Sciatic nerve (tissue), 2 donors: ENCODE results near the gene GAS2L2. TPM values are rescaled to one million over a fixed set of nuclear protein-coding genes. Genes with fewer than 3 reads are reported as not detected.
"Not testable (repeated sequence)": the region's sequence is repeated elsewhere in the genome, so short reads cannot be mapped to it uniquely, and the experiment has no call there.

ENCODE experiments used
- ATAC-seq: fragments of 200-7000 bp; cut with Tn5 transposase; one replicate; pipeline ENCODE4 v1.9.1; 2020; ENCODE audit warnings: mild to moderate bottlenecking, moderate library complexity
- DNase-seq: peaks from one replicate; pipeline ENCODE4 v3.0.0-alpha.2; 2020; ENCODE audit warnings: low spot score
- intact Hi-C: fragments of 100-400 bp; cut with DNase I; formaldehyde crosslinking; loops from one replicate; pipeline ENCODE4 v1.14.2; 2022
- total RNA-seq: library from RNA; stranded (reverse); fragmentation: NEBNext Ultra II Directional; extraction: Animal tissue kit (Norgen Biotek cat#: 25700); gene quantifications from one replicate; pipeline ENCODE4 v1.2.1, GENCODE V29; 2021
- donor health status: DM: no; HTN: no; CAD: no.
- donor health status: DM: no; HTN: no; CAD: no.

Gene GAS2L2
- total RNA-seq, 1 donor from 2014 or later = 0.13 TPM

GRCh38 chr17:35713069-35713728, 39.8 kb downstream of the GAS2L2 start:
- intact Hi-C loops = no loop called here
- ATAC-seq (peak; percentile 71), DNase-seq (no peak)

DNA sequence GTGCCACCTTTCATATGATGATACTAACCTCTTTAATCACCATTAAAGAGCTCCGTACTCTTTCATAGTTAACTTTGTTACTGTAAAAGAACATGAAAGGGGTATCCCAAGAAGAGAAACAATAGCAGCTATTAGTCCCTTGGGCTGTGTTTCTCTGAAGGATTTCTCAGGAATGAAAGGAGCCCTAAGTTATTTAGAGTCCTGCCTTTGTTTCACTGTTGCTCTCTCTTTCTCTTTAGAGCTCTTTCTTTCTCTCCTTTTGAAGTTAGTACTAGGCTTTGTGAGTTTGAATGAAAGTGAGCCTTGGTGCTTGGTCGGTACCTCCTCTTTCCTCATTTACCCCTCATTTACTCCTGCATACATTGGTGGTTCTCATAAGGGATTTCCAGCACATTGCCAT, 42.1 kb downstream of the GAS2L2 start:
- no peak for ATAC-seq
- no peak for DNase-seq
- intact Hi-C loops = no loop called here

- ATAC-seq (no peak), DNase-seq (no peak)
- intact Hi-C loops = no loop called here
These were observed 43.2 kb downstream of the GAS2L2 start for GRCh38 chr17:35709874-35710273.

DNA sequence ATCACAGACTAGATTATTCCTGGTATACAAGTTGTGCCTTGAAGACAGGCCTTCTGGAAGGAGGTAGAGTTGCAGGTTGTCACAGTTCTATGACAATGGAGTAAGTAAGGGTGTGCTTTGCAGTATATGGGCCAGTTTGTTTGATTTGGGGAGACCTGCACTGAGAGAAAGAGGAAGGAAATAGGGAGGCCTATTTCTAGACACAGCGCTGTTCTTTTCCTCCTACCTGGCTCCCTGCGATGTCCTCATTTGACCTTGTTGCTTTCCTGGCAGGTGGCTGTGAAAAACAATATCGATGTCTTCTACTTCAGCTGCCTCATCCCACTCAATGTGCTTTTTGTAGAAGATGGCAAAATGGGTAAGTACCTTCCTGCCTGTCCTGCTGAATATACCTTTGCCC, 44.1 kb downstream of the GAS2L2 start:
- DNase-seq (no peak), ATAC-seq (no peak)
- intact Hi-C loops = no loop called here

- intact Hi-C loops = no loop called here
- no peak for ATAC-seq
- no peak for DNase-seq
These were observed 44.9 kb downstream of the GAS2L2 start for GRCh38 chr17:35708149-35708548.

GRCh38 chr17:35705705-35706104, 47.3 kb downstream of the GAS2L2 start:
- DNase-seq (no peak), ATAC-seq (no peak)
- intact Hi-C loops = no loop called here

GRCh38 chr17:35705230-35705629, 47.8 kb downstream of the GAS2L2 start:
- intact Hi-C loops = no loop called here
- no peak for ATAC-seq
- no peak for DNase-seq

DNA sequence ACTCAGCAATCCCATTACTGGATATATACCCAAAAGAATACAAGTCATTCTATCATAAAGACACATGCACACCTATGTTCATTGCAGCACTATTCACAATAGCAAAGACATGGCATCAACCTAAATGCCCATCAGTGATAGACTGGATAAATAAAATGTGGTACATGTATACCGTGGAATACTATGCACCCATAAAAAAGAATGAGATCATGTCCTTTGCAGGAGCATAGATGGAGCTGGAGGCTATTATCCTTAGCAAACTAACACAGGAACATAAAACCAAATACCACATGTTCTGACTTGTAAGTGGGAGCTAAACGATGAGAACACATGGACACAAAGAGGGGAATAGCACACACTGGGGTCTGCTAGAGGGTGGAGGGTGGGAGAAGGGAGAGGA, 49.7 kb downstream of the GAS2L2 start:
- ATAC-seq, intact Hi-C loops, DNase-seq: not testable (repeated sequence)

DNA sequence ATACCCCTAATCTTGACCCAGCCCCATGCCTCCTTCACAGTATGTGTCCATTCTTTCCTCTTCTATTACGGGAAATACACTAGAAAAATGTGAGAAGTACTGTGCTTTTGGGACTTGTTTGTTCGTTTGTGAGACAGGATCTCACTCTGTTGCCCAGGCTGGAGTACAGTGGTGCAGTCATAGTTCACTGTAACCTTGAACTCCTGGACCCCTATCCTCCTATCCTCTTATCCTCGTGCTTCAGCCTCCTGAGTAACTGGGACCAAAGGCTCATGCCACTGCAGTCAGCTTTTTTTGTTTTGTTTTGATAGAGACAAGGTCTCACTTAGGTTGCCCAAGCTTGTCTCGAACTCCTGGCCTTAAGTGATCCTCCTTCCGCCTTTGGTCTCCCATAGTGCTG, 51.5 kb downstream of the GAS2L2 start:
- intact Hi-C loops = no loop called here
- DNase-seq (no peak), ATAC-seq (no peak)

- DNase-seq (no peak), ATAC-seq (no peak)
- intact Hi-C loops = no loop called here
These were observed 52.9 kb downstream of the GAS2L2 start for GRCh38 chr17:35700150-35700549.

GRCh38 chr17:35698800-35699199, 54.2 kb downstream of the GAS2L2 start:
- no peak for DNase-seq
- no peak for ATAC-seq
- intact Hi-C loops = no loop called here

DNA sequence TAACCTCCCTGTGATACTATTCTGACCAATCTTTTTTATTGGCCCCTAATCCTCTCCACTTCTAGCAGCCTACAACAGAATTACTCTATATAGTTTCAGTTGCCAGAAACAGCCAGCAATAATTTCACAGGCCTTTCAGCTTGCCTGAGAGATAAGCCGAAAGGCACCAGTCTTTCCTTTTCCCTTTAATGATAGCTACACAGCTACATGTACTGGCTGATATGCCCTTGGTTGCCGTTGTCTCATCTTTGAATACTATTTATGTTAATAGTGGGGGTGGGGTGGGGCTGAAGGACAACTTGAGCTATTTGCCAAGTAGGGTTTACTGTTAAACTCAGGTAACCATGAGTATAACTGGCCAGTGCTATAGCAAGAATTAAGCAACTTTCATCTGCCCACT, 57.4 kb downstream of the GAS2L2 start:
- ATAC-seq = no peak
- intact Hi-C loops = no loop called here
- DNase-seq = no peak

GRCh38 chr17:35694906-35695305, 58.1 kb downstream of the GAS2L2 start:
- DNase-seq (no peak), ATAC-seq (no peak)
- intact Hi-C loops = no loop called here

Other genes with a start within 250 kb of the GAS2L2 start
- gene SLFN12L, start 215.6 kb downstream of the GAS2L2 start, total RNA-seq = 6.0 TPM
- 0.45 TPM for gene SLFN14, start 192.4 kb downstream of the GAS2L2 start, total RNA-seq
- 7.8 TPM for gene PEX12, start 174.7 kb downstream of the GAS2L2 start, total RNA-seq
- gene AP2B1, start 165.9 kb downstream of the GAS2L2 start, total RNA-seq = 130 TPM
- gene RASL10B, start 21.6 kb downstream of the GAS2L2 start, total RNA-seq = 5.4 TPM
- not detected for gene C17orf50, start 7.6 kb upstream of the GAS2L2 start, total RNA-seq
- gene MMP28, start 42.4 kb upstream of the GAS2L2 start, total RNA-seq = 61.5 TPM
- 183 TPM for gene TAF15, start 56.2 kb upstream of the GAS2L2 start, total RNA-seq
- gene HEATR9, start 115.7 kb upstream of the GAS2L2 start, total RNA-seq = 0.27 TPM
- gene CCL5, start 127.1 kb upstream of the GAS2L2 start, total RNA-seq = 5.3 TPM
- gene RDM1, start 177.5 kb upstream of the GAS2L2 start, total RNA-seq = not detected
- gene LYZL6, start 190.5 kb upstream of the GAS2L2 start, total RNA-seq = not detected
- 1.1 TPM for gene CCL16, start 228.3 kb upstream of the GAS2L2 start, total RNA-seq
- gene CCL14, start 233.5 kb upstream of the GAS2L2 start, total RNA-seq = 96.8 TPM
- gene CCL15, start 248.3 kb upstream of the GAS2L2 start, total RNA-seq = not detected